Measurements from ENCODE around the gene ATP11A.

The ATP11A gene

GRCh38 chr13:112893570-112894422 lies 204.0 kb downstream of the ATP11A start:
- Histone ChIP-seq H3K4me3 (ENCODE audit: low read depth, low read length) (no peak overlapping the region), H3K18ac (ENCODE audit: low read length) (peak overlapping the region; percentile 11), H3K9ac (ENCODE audit: low read length) (no peak overlapping the region), H2AFZ (ENCODE audit: insufficient read depth, low read length, poor library complexity) (peak overlapping the region; percentile 30), H3K23ac (ENCODE audit: low read length) (no peak overlapping the region), H3K9me3 (ENCODE audit: insufficient read depth, low read depth, low read length) (peaks cover 1% of the 10 kb centered on the region), H3K14ac (ENCODE audit: low read length) (peak overlapping the region; percentile 64), H4K12ac (ENCODE audit: low read depth, low read length) (peak overlapping the region; percentile 28), H2BK12ac (ENCODE audit: low read length) (no peak overlapping the region), H2BK120ac (ENCODE audit: insufficient read depth, low read length, poor library complexity) (peak overlapping the region; percentile 52), H3K4ac (ENCODE audit: low read depth, low read length) (peak overlapping the region; percentile 13), H3K79me1 (ENCODE audit: low read length) (peaks cover 3% of the 10 kb centered on the region), H4K8ac (ENCODE audit: low read depth, low read length) (peak overlapping the region; percentile 68), H3K4me2 (ENCODE audit: low read length) (peak overlapping the region; percentile 60), H2AK5ac (ENCODE audit: low read length) (peak overlapping the region; percentile 21), H3K79me2 (ENCODE audit: control insufficient read depth, insufficient read depth, low read length, poor library complexity) (no peaks in the 10 kb centered on the region), H4K91ac (ENCODE audit: low read depth, low read length) (peak overlapping the region; percentile 45), H3K4me1 (ENCODE audit: control insufficient read depth in 1 of 2, insufficient read depth in 2 of 2, low read length in 2 of 2) (peaks cover 7 to 10% of the 10 kb centered on the region in 2 experiments), H2BK5ac (ENCODE audit: low read depth, low read length, poor library complexity) (peak overlapping the region; percentile 8), H3K27me3 (ENCODE audit: insufficient read depth, low read length) (no peaks in the 10 kb centered on the region), H3K36me3 (ENCODE audit: control insufficient read depth in 1 of 2, insufficient read depth in 2 of 2, low read length in 2 of 2) (no peaks in the 10 kb centered on the region), H3K27ac (ENCODE audit: low read depth, low read length) (no peak overlapping the region)
- no peak for DNase-seq
- WGBS (ENCODE audit: extremely low coverage, insufficient coverage, insufficient read length) = no CpG with 5 or more reads among the region's 51 CpGs

GRCh38 chr13:112894423-112894672 lies 204.5 kb downstream of the ATP11A start:
- Histone ChIP-seq H3K4me3 (ENCODE audit: low read depth, low read length) (no peak overlapping the region), H3K18ac (ENCODE audit: low read length) (no peak overlapping the region), H3K27ac (ENCODE audit: low read depth, low read length) (no peak overlapping the region), H3K14ac (ENCODE audit: low read length) (no peak overlapping the region), H2AFZ (ENCODE audit: insufficient read depth, low read length, poor library complexity) (no peak overlapping the region), H4K8ac (ENCODE audit: low read depth, low read length) (no peak overlapping the region), H3K9me3 (ENCODE audit: insufficient read depth, low read depth, low read length) (peaks cover 1% of the 10 kb centered on the region), H3K4ac (ENCODE audit: low read depth, low read length) (no peak overlapping the region), H2BK12ac (ENCODE audit: low read length) (no peak overlapping the region), H3K4me2 (ENCODE audit: low read length) (peak overlapping the region; percentile 60), H4K91ac (ENCODE audit: low read depth, low read length) (no peak overlapping the region), H3K79me1 (ENCODE audit: low read length) (peaks cover 3% of the 10 kb centered on the region), H2BK5ac (ENCODE audit: low read depth, low read length, poor library complexity) (no peak overlapping the region), H2BK120ac (ENCODE audit: insufficient read depth, low read length, poor library complexity) (no peak overlapping the region), H3K9ac (ENCODE audit: low read length) (no peak overlapping the region), H3K27me3 (ENCODE audit: insufficient read depth, low read length) (no peaks in the 10 kb centered on the region), H3K23ac (ENCODE audit: low read length) (no peak overlapping the region), H3K79me2 (ENCODE audit: control insufficient read depth, insufficient read depth, low read length, poor library complexity) (no peaks in the 10 kb centered on the region), H3K36me3 (ENCODE audit: control insufficient read depth in 1 of 2, insufficient read depth in 2 of 2, low read length in 2 of 2) (no peaks in the 10 kb centered on the region), H2AK5ac (ENCODE audit: low read length) (no peak overlapping the region), H3K4me1 (ENCODE audit: control insufficient read depth in 1 of 2, insufficient read depth in 2 of 2, low read length in 2 of 2) (peaks cover 7 to 10% of the 10 kb centered on the region in 2 experiments), H4K12ac (ENCODE audit: low read depth, low read length) (no peak overlapping the region)
- no CpG with 5 or more reads among the region's 34 CpGs for WGBS (ENCODE audit: extremely low coverage, insufficient coverage, insufficient read length)
- no peak for DNase-seq

DNA sequence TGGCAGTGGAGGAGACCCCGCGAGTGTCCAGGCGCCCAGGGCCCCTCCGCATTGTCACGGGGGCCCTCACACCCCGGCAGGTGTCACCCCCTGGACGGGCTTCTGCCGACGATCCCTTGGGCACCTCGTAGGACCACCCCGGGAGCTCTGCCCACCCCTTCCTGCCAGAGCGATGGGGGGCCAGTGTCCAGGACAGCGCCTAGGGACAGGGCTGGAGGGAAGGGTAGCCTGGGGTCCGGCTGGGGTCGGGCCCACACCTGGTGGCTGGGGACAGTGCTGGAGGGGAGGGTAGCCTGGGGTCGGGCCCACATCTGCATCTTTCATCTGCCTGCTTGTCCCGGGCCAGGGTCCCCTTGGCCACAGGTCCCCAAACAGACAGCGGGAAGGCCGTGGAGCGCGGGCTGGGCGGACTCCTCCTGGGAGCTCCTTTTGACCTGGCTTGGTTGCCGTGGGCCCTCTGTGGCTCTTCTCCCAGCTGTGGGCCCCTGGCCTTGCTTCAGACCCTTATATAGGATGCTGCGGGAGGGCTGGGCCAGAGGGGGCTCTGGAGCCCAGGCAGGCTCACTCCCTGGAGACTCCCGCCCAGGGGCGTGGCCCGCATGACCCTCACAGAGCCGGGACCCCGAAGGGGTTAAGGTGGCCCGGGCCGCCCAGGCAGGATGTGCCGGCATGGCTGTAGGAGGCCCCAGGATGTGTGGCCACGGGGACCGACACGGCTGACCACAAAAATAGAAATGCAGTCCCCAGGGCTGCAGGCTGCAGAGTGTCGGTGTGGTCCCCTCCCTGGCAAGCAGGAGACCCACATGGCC lies 205.0 kb downstream of the ATP11A start:
- no CpG with 5 or more reads among the region's 36 CpGs for WGBS (ENCODE audit: extremely low coverage, insufficient coverage, insufficient read length)
- Histone ChIP-seq H3K4ac (ENCODE audit: low read depth, low read length) (no peak overlapping the region), H3K23ac (ENCODE audit: low read length) (no peak overlapping the region)

DNA sequence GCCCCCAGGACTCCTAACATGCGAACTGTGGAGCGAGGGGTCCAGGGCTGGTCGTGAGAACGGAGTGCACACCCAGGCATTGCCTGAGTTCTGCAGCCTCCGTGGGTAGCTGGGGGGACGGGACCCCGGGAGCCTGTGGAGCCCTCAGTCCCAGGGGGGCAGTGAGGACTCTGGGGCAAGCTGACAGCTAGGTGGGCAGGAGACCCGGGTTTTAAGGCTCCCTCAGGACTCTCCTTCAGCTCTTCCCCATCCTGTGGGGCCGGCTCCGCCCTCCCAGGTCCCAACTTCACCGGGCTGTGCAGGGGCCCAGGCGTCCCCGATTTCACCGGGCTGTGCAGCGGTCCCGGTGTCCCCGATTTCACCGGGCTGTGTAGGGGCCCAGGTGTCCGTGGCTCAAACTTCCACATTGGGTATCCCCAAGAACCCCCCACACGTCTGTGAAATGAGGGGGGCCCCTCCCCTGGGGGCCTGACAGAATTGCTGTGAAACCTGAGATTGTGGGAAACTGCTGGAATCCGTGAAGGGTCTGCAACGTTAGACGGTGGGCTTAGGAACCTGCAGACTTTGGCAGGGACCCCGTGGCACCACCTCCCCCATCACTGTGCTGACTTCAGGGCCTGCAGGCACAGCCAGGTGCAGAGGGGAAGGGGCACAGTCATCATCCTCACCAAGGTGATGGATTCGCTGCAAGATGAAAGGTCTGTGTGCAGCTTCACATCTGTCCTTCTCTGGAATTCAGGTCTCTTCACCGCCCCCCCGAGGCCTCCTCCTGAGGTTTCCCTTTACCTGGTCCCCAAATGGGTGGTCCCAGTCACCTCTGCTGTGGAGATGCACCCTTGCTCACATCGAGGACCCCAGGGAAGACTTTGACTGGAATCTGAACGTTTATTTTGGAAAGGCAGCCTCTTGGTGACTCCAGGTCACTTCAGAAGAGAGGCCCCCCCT lies 206.0 kb downstream of the ATP11A start:
- no peak overlapping the region for H3K14ac ChIP-seq (ENCODE audit: low read length)
- no peak overlapping the region for H3K4me2 ChIP-seq (ENCODE audit: low read length)
- no peak overlapping the region for H2AK5ac ChIP-seq (ENCODE audit: low read length)
- H3K9me3 ChIP-seq (ENCODE audit: insufficient read depth, low read depth, low read length) = peaks cover 1% of the 10 kb centered on the region
- H3K23ac ChIP-seq (ENCODE audit: low read length) = no peak overlapping the region
- H3K4me1 ChIP-seq (ENCODE audit: control insufficient read depth in 1 of 2, insufficient read depth in 2 of 2, low read length in 2 of 2) = peaks cover 7 to 10% of the 10 kb centered on the region in 2 experiments
- WGBS (ENCODE audit: extremely low coverage, insufficient coverage, insufficient read length) = no CpG with 5 or more reads among the region's 29 CpGs
- no peak overlapping the region for H3K4ac ChIP-seq (ENCODE audit: low read depth, low read length)
- H4K8ac ChIP-seq (ENCODE audit: low read depth, low read length) = no peak overlapping the region
- H3K27ac ChIP-seq (ENCODE audit: low read depth, low read length) = no peak overlapping the region
- H4K91ac ChIP-seq (ENCODE audit: low read depth, low read length) = no peak overlapping the region
- no peak for DNase-seq
- no peak overlapping the region for H4K12ac ChIP-seq (ENCODE audit: low read depth, low read length)
- H2BK120ac ChIP-seq (ENCODE audit: insufficient read depth, low read length, poor library complexity) = no peak overlapping the region
- H3K9ac ChIP-seq (ENCODE audit: low read length) = no peak overlapping the region
- no peak overlapping the region for H3K4me3 ChIP-seq (ENCODE audit: low read depth, low read length)
- no peak overlapping the region for H2BK12ac ChIP-seq (ENCODE audit: low read length)
- H3K27me3 ChIP-seq (ENCODE audit: insufficient read depth, low read length) = no peaks in the 10 kb centered on the region
- no peak overlapping the region for H2AFZ ChIP-seq (ENCODE audit: insufficient read depth, low read length, poor library complexity)
- no peaks in the 10 kb centered on the region for H3K36me3 ChIP-seq (ENCODE audit: control insufficient read depth in 1 of 2, insufficient read depth in 2 of 2, low read length in 2 of 2)
- no peak overlapping the region for H2BK5ac ChIP-seq (ENCODE audit: low read depth, low read length, poor library complexity)
- H3K79me2 ChIP-seq (ENCODE audit: control insufficient read depth, insufficient read depth, low read length, poor library complexity) = no peaks in the 10 kb centered on the region
- no peak overlapping the region for H3K18ac ChIP-seq (ENCODE audit: low read length)
- peaks cover 3% of the 10 kb centered on the region for H3K79me1 ChIP-seq (ENCODE audit: low read length)

More for the DNA sequence above, 205.0 kb downstream of the ATP11A start:
- no peak overlapping the region for H4K91ac ChIP-seq (ENCODE audit: low read depth, low read length)
- H3K27me3 ChIP-seq (ENCODE audit: insufficient read depth, low read length) = no peaks in the 10 kb centered on the region
- no peak overlapping the region for H2AK5ac ChIP-seq (ENCODE audit: low read length)
- H3K4me3 ChIP-seq (ENCODE audit: low read depth, low read length) = no peak overlapping the region
- H4K8ac ChIP-seq (ENCODE audit: low read depth, low read length) = no peak overlapping the region
- H3K27ac ChIP-seq (ENCODE audit: low read depth, low read length) = no peak overlapping the region
- H3K18ac ChIP-seq (ENCODE audit: low read length) = no peak overlapping the region
- no peak overlapping the region for H4K12ac ChIP-seq (ENCODE audit: low read depth, low read length)
- no peak overlapping the region for H2AFZ ChIP-seq (ENCODE audit: insufficient read depth, low read length, poor library complexity)
- H3K4me1 ChIP-seq (ENCODE audit: control insufficient read depth in 1 of 2, insufficient read depth in 2 of 2, low read length in 2 of 2) = peaks cover 7 to 10% of the 10 kb centered on the region in 2 experiments
- peaks cover 3% of the 10 kb centered on the region for H3K79me1 ChIP-seq (ENCODE audit: low read length)
- DNase-seq = no peak
- peak overlapping the region; percentile 60 for H3K4me2 ChIP-seq (ENCODE audit: low read length)
- no peak overlapping the region for H3K14ac ChIP-seq (ENCODE audit: low read length)
- H3K79me2 ChIP-seq (ENCODE audit: control insufficient read depth, insufficient read depth, low read length, poor library complexity) = no peaks in the 10 kb centered on the region
- no peak overlapping the region for H2BK5ac ChIP-seq (ENCODE audit: low read depth, low read length, poor library complexity)
- no peaks in the 10 kb centered on the region for H3K36me3 ChIP-seq (ENCODE audit: control insufficient read depth in 1 of 2, insufficient read depth in 2 of 2, low read length in 2 of 2)
- no peak overlapping the region for H2BK120ac ChIP-seq (ENCODE audit: insufficient read depth, low read length, poor library complexity)
- no peak overlapping the region for H2BK12ac ChIP-seq (ENCODE audit: low read length)
- H3K9ac ChIP-seq (ENCODE audit: low read length) = no peak overlapping the region
- H3K9me3 ChIP-seq (ENCODE audit: insufficient read depth, low read depth, low read length) = peaks cover 1% of the 10 kb centered on the region
